Measurements from ENCODE around the gene PRAMEF11. TPM values are rescaled to one million over a fixed set of nuclear protein-coding genes. Genes with fewer than 3 reads are reported as not detected.
"Not testable (repeated sequence)": the region's sequence is repeated elsewhere in the genome, so short reads cannot be mapped to it uniquely, and the experiment has no call there.

Gene PRAMEF11
- polyA plus RNA-seq, 1 donor from 2014 or later = not detected

- TF ChIP-seq EZH2 (IDR thresholded peaks at IDR 0.05; ENCODE audit: borderline replicate concordance, insufficient read depth, low read length, poor library complexity, severe bottlenecking) = no peak
- Histone ChIP-seq H3K79me2 (replicated peaks; ENCODE audit: insufficient read depth, low read length) (no peaks in the 10 kb centered on the region), H3K27ac (ENCODE audit: low read length) (no peak overlapping the region), H3F3A (ENCODE audit: insufficient read depth, low read length, poor library complexity, severe bottlenecking) (no peaks in the 10 kb centered on the region), H2AFZ (ENCODE audit: low read depth, low read length) (no peak overlapping the region), H3K9me2 (ENCODE audit: insufficient read depth, low read length) (no peaks in the 10 kb centered on the region), H3K36me3 (ENCODE audit: insufficient read depth, low read length) (no peaks in the 10 kb centered on the region), H4K20me1 (ENCODE audit: insufficient read depth) (no peaks in the 10 kb centered on the region), H3K9ac (ENCODE audit: low read length) (no peak overlapping the region), H3K4me2 (ENCODE audit: low read length) (no peak overlapping the region), H3K9me3 (ENCODE audit: low read length) (no peaks in the 10 kb centered on the region), H3K4me3 (ENCODE audit: low read length) (no peak overlapping the region), H3K27me3 (ENCODE audit: insufficient read depth, low read depth, low read length) (no peaks in the 10 kb centered on the region)
Observed at GRCh38 chr1:12799730-12800129, 31.5 kb downstream of the PRAMEF11 start.

- TF ChIP-seq EP300 (conservative IDR thresholded peaks at IDR 0.05; ENCODE audit: poor library complexity, severe bottlenecking) (no peak), SMC3 (conservative IDR thresholded peaks at IDR 0.05; ENCODE audit: poor library complexity) (no peak), MXI1 (conservative IDR thresholded peaks at IDR 0.05; ENCODE audit: poor library complexity, severe bottlenecking) (no peak), POLR2AphosphoS5 (IDR thresholded peaks at IDR 0.05) (no peak), EZH2 (IDR thresholded peaks at IDR 0.05; ENCODE audit: borderline replicate concordance, insufficient read depth, low read length, poor library complexity, severe bottlenecking) (no peak), RAD21 (conservative IDR thresholded peaks at IDR 0.05) (no peak), CTCF (IDR thresholded peaks at IDR 0.05; ENCODE audit: poor library complexity, severe bottlenecking) (no peak), TAF1 (IDR thresholded peaks at IDR 0.05; ENCODE audit: low read depth) (no peak), REST (IDR thresholded peaks at IDR 0.05; ENCODE audit: borderline replicate concordance) (no peak)
- no peaks in the 10 kb centered on the region for H3K36me3 ChIP-seq (ENCODE audit: insufficient read depth, low read length)
- H3K9ac ChIP-seq (ENCODE audit: low read length) = no peak overlapping the region
- no peaks in the 10 kb centered on the region for H3F3A ChIP-seq (ENCODE audit: insufficient read depth, low read length, poor library complexity, severe bottlenecking)
- H2AFZ ChIP-seq (ENCODE audit: low read depth, low read length) = no peak overlapping the region
- no peaks in the 10 kb centered on the region for H3K27me3 ChIP-seq (ENCODE audit: insufficient read depth, low read depth, low read length)
- no peaks in the 10 kb centered on the region for H3K79me2 ChIP-seq (replicated peaks; ENCODE audit: insufficient read depth, low read length)
- H3K27ac ChIP-seq (ENCODE audit: low read length) = no peak overlapping the region
- no peaks in the 10 kb centered on the region for H3K9me3 ChIP-seq (ENCODE audit: low read length)
- no peaks in the 10 kb centered on the region for H3K9me2 ChIP-seq (ENCODE audit: insufficient read depth, low read length)
- H4K20me1 ChIP-seq (ENCODE audit: insufficient read depth) = no peaks in the 10 kb centered on the region
- H3K4me3 ChIP-seq (ENCODE audit: low read length) = no peak overlapping the region
- no peak overlapping the region for H3K4me2 ChIP-seq (ENCODE audit: low read length)
Observed at GRCh38 chr1:12798911-12799310, 32.3 kb downstream of the PRAMEF11 start.

- not testable (repeated sequence) for H3F3A ChIP-seq (ENCODE audit: insufficient read depth, low read length, poor library complexity, severe bottlenecking); H2AFZ ChIP-seq (ENCODE audit: low read depth, low read length); H3K9me2 ChIP-seq (ENCODE audit: insufficient read depth, low read length); H4K20me1 ChIP-seq (ENCODE audit: insufficient read depth); H3K9ac ChIP-seq (ENCODE audit: low read length); H3K9me3 ChIP-seq (ENCODE audit: low read length); H3K27ac ChIP-seq (ENCODE audit: low read length); H3K4me3 ChIP-seq (ENCODE audit: low read length); H3K27me3 ChIP-seq (ENCODE audit: insufficient read depth, low read depth, low read length); H3K36me3 ChIP-seq (ENCODE audit: insufficient read depth, low read length); H3K79me2 ChIP-seq (replicated peaks; ENCODE audit: insufficient read depth, low read length); H3K4me2 ChIP-seq (ENCODE audit: low read length)
Observed at GRCh38 chr1:12791097-12791496, 40.1 kb downstream of the PRAMEF11 start, which contains the start of gene PRAMEF1. Gene PRAMEF1 (plus strand): TSS chr1:12791397. CDS start chr1:12793228, 1,831 bp downstream.

GRCh38 chr1:12784729-12785128 lies 46.5 kb downstream of the PRAMEF11 start:
- not testable (repeated sequence) for H3K4me3 ChIP-seq (ENCODE audit: low read length); H3K9me3 ChIP-seq (ENCODE audit: low read length); H3K27ac ChIP-seq (ENCODE audit: low read length); H3K9me2 ChIP-seq (ENCODE audit: insufficient read depth, low read length); H3K9ac ChIP-seq (ENCODE audit: low read length); H3K79me2 ChIP-seq (replicated peaks; ENCODE audit: insufficient read depth, low read length); H3F3A ChIP-seq (ENCODE audit: insufficient read depth, low read length, poor library complexity, severe bottlenecking); H2AFZ ChIP-seq (ENCODE audit: low read depth, low read length); H4K20me1 ChIP-seq (ENCODE audit: insufficient read depth); H3K27me3 ChIP-seq (ENCODE audit: insufficient read depth, low read depth, low read length); H3K36me3 ChIP-seq (ENCODE audit: insufficient read depth, low read length); H3K4me2 ChIP-seq (ENCODE audit: low read length)

GRCh38 chr1:12783783-12784182 lies 47.4 kb downstream of the PRAMEF11 start:
- H3K79me2 ChIP-seq (replicated peaks; ENCODE audit: insufficient read depth, low read length); H3K9me2 ChIP-seq (ENCODE audit: insufficient read depth, low read length); H3K9ac ChIP-seq (ENCODE audit: low read length); H3K27ac ChIP-seq (ENCODE audit: low read length); H4K20me1 ChIP-seq (ENCODE audit: insufficient read depth); H3F3A ChIP-seq (ENCODE audit: insufficient read depth, low read length, poor library complexity, severe bottlenecking); H3K36me3 ChIP-seq (ENCODE audit: insufficient read depth, low read length); H3K27me3 ChIP-seq (ENCODE audit: insufficient read depth, low read depth, low read length); H3K4me3 ChIP-seq (ENCODE audit: low read length); H3K9me3 ChIP-seq (ENCODE audit: low read length); H2AFZ ChIP-seq (ENCODE audit: low read depth, low read length); H3K4me2 ChIP-seq (ENCODE audit: low read length): not testable (repeated sequence)
